Activated naive CD8-positive, alpha-beta T cell treated with anti-CD3 and anti-CD28 coated beads for 36 hours (primary cell): ENCODE results near the gene SLC16A11. TPM values are rescaled to one million over a fixed set of nuclear protein-coding genes. Genes with fewer than 3 reads are reported as not detected.
"Not testable (repeated sequence)": the region's sequence is repeated elsewhere in the genome, so short reads cannot be mapped to it uniquely, and the experiment has no call there.

Source experiments
- DNase-seq: peaks from one replicate; pipeline ENCODE4 v3.0.0; 2021
- H3K27ac Mint-ChIP-seq: one replicate; pipeline ENCODE4 v1.8.0; 2022; ENCODE audit warnings: mild to moderate bottlenecking, moderate library complexity, mixed read lengths
- H3K27me3 Mint-ChIP-seq: one replicate; pipeline ENCODE4 v1.8.0; 2022; ENCODE audit warnings: mild to moderate bottlenecking, mixed read lengths
- H3K36me3 Mint-ChIP-seq: one replicate; pipeline ENCODE4 v1.8.0; 2021; ENCODE audit warnings: mild to moderate bottlenecking, mixed read lengths
- H3K4me1 Mint-ChIP-seq: one replicate; pipeline ENCODE4 v1.8.0; 2021; ENCODE audit warnings: mixed read lengths
- H3K4me3 Mint-ChIP-seq: one replicate; pipeline ENCODE4 v1.8.0; 2022; ENCODE audit warnings: mild to moderate bottlenecking, moderate library complexity, mixed read lengths
- H3K9me3 Mint-ChIP-seq: one replicate; pipeline ENCODE4 v1.8.0; 2022; ENCODE audit warnings: mixed read lengths
- total RNA-seq, 2 experiments: library from RNA; stranded (reverse); gene quantifications; one replicate each; pipeline ENCODE4 v1.2.3, GENCODE V29; 2021

Gene SLC16A11, protein sequence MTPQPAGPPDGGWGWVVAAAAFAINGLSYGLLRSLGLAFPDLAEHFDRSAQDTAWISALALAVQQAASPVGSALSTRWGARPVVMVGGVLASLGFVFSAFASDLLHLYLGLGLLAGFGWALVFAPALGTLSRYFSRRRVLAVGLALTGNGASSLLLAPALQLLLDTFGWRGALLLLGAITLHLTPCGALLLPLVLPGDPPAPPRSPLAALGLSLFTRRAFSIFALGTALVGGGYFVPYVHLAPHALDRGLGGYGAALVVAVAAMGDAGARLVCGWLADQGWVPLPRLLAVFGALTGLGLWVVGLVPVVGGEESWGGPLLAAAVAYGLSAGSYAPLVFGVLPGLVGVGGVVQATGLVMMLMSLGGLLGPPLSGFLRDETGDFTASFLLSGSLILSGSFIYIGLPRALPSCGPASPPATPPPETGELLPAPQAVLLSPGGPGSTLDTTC
- 1 to 10 TPM; 1.5 to 1.8 TPM for total RNA-seq

DNA sequence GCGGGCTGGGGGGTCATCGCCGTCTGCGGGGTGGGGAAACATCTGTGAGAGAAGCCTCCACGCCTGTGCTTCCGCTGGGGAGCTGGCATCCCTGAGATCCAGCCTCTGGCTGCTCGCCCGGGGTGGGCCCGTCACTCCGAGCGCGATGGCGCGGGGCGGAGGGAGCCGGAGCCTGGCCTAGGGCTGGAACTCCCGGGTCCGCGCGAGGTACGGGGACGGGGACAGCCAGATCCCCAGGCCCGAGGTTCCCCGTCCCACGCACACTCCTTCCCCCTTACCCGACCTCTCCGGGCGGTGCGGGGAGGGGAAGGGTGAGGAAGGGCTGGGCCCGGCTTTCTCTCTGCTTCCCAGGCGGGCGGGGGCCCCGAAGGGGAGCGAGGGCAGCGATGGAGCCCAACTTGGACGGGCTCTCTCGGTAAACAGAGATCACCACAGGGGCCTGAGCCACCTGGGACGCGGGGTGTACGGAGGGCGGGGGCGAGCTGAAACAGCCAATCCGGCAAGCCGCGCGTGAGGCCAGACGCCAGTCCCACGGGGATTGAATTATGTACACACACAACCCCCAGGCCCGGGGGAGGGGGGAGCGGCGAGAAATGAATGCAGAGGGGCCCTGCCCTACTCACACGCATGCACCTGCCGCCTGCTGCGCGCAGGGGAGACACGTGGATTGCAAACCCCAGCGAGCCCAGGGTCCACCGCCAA, at the start of gene SLC16A11:
SLC16A11 (minus strand) TSS at position 596 of the 702 bp plus-strand sequence; CDS start at position 17, 579 bp downstream.
- Mint-ChIP-seq H3K4me3 (peak within 1 kb of the TSS; percentile 79), H3K9me3 (no peaks in the 10 kb centered on the region), H3K27ac (peak within 1 kb of the TSS; percentile 84), H3K4me1 (peaks cover 23% of the 10 kb centered on the region), H3K27me3 (no peaks in the 10 kb centered on the region), H3K36me3 (no peaks in the 10 kb centered on the region)
- peak; percentile 26 for DNase-seq

DNA sequence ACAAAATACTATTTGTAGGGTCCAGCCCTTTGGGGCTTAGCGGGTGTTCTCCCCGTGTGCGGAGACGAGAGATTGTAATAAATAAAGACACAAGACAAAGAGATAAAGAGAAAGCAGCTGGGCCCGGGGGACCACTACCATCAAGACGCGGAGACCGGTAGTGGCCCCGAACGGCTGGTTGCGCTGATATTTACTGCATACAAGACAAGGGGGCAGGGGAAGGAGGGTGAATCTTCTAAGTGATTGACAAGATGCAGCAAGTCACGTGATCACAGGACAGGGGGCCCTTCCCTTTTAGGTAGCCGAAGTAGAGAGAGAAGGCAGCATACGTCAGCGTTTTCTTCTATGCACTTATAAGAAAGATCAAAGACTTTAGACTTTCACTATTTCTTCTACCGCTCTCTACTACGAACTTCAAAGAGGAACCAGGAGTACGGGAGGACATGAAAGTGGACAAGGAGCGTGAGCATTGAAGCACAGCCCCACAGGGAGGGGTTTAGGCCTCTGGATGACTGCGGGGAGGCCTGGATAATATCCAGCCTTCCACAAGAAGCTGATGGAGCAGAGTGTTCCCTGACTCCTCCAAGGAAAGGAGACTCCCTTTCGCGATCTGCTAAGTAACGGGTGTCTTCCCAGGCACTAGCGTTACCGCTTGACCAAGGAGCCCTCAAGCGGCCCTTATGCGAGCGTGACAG, 47.6 kb upstream of the SLC16A11 start:
- not testable (repeated sequence) for H3K4me3 Mint-ChIP-seq, H3K4me1 Mint-ChIP-seq, H3K27ac Mint-ChIP-seq, H3K9me3 Mint-ChIP-seq, H3K36me3 Mint-ChIP-seq, DNase-seq
- peaks cover 23% of the 10 kb centered on the region for H3K27me3 Mint-ChIP-seq

DNA sequence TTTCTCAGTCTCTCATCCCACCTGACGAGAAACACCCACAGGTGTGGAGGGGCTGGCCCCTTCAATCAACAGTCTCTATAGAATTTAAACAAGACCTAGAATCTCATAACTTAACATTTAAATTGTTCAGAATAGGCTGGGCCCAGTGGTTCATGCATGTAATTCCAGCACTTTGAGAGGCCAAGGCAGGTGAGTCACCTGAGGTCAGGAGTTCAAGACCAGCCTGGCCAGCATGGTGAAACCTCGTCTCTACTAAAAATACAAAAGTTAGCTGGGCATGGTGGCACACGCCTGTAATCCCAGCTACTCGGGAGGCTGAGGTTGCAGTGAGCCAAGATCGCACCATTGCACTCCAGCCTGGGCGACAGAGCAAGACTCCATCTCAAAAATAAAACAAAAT, 45.7 kb upstream of the SLC16A11 start:
- not testable (repeated sequence) for H3K9me3 Mint-ChIP-seq, H3K4me3 Mint-ChIP-seq, DNase-seq, H3K36me3 Mint-ChIP-seq, H3K27ac Mint-ChIP-seq, H3K4me1 Mint-ChIP-seq
- peaks cover 25% of the 10 kb centered on the region for H3K27me3 Mint-ChIP-seq

DNA sequence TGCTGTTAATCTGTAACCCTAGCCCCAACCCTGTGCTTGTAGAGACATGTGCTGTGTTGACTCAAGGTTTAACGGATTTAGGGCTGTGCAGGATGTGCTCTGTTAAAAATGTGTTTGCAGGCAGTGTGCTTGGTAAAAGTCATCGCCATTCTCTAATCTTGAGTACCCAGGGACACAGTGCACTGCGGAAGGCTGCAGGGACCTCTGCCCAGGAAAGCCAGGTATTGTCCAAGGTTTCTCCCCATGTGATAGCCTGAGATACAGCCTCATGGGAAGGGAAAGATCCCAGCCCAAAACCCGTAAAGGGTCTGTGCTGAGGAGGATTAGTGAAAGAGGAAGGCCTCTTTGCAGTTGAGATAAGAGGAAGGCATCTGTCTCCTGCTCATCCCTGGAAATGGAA, 44.5 kb upstream of the SLC16A11 start:
- not testable (repeated sequence) for H3K4me1 Mint-ChIP-seq, H3K27ac Mint-ChIP-seq, DNase-seq, H3K4me3 Mint-ChIP-seq, H3K36me3 Mint-ChIP-seq, H3K9me3 Mint-ChIP-seq
- H3K27me3 Mint-ChIP-seq = peaks cover 34% of the 10 kb centered on the region

DNA sequence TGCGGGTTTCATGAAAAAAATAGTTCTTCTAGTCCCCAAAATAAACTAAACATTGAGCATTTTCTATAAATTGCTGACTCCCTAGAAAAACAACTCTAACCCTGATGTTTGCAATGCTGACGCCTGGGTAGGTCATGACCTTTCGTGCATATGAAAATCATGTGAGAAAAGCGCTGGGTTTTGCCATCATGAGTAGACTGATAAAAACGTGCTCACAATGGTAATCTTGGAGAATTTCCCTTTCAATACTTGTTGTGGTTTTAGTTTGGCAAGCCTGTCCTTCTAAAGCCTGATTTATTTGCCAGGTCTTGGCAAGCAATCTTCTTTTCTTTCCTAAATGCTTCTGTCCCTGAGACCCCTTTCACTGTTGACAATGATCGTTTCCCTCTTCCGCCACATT, 40.2 kb upstream of the SLC16A11 start:
- Mint-ChIP-seq H3K4me1 (peaks cover 20% of the 10 kb centered on the region), H3K9me3 (peaks cover 4% of the 10 kb centered on the region), H3K36me3 (no peaks in the 10 kb centered on the region), H3K27ac (no peak overlapping the region), H3K4me3 (no peak overlapping the region), H3K27me3 (peaks cover 26% of the 10 kb centered on the region)
- no peak for DNase-seq

DNA sequence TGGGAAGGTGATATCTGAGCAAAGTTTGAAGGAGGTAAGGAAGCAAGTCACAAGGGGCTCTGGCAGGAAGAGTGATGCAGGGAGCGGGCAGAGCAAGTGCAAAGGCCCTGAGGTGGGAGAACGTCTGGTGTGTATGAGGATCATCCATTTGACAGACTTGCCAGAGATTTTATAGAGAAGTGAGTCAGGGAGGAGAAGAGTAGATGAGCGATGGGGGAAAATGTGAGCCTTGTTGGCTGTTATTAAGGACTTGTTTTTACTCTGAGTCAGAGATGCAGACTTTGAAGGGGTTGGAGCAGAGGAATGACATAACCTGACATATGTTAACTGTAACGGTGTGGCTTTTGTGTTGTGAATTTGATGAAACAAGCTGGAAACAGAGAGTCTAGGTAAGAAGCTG, 39.7 kb upstream of the SLC16A11 start:
- no peak overlapping the region for H3K4me3 Mint-ChIP-seq
- H3K27me3 Mint-ChIP-seq = peaks cover 21% of the 10 kb centered on the region
- H3K36me3 Mint-ChIP-seq = no peaks in the 10 kb centered on the region
- DNase-seq = no peak
- H3K27ac Mint-ChIP-seq = no peak overlapping the region
- H3K9me3 Mint-ChIP-seq = peaks cover 4% of the 10 kb centered on the region
- peaks cover 20% of the 10 kb centered on the region for H3K4me1 Mint-ChIP-seq

DNA sequence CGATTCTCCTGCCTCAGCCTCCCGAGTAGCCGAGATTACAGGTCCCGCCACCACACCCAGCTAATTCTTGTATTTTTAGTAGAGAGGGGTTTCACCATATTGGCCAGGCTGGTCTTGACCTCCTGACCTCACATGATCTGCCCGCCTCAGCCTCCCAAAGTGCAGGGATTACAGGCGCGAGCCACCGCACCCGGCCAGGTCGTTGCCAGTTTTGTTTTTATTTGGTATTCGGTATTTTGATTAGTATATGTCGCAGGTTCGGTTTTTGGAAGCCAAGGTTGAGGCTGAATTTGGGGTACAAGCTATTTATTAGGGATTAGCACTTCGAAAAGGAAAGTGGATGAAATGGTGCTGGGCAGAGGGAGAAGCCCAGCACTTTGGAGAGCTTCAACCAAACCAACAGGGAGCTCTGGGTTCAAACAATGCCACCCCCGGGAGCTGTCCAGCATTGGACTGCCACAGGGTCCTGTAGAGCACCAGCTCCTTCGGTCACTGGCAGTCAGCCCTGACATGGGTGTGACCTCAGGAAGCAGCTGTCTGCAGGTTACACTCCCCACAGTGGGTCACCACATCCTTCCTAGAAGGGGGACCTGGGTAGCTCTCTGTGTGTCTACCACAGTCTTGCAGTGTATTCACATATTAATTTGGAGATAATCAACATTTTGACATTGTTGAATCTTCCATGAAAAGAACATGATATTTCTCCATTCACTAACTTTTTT, 37.6 kb upstream of the SLC16A11 start:
- Mint-ChIP-seq H3K9me3 (peaks cover 4% of the 10 kb centered on the region), H3K4me1 (peaks cover 20% of the 10 kb centered on the region), H3K27me3 (peaks cover 11% of the 10 kb centered on the region), H3K4me3 (no peak overlapping the region), H3K27ac (no peak overlapping the region), H3K36me3 (no peaks in the 10 kb centered on the region)
- peak; percentile 7 for DNase-seq

DNA sequence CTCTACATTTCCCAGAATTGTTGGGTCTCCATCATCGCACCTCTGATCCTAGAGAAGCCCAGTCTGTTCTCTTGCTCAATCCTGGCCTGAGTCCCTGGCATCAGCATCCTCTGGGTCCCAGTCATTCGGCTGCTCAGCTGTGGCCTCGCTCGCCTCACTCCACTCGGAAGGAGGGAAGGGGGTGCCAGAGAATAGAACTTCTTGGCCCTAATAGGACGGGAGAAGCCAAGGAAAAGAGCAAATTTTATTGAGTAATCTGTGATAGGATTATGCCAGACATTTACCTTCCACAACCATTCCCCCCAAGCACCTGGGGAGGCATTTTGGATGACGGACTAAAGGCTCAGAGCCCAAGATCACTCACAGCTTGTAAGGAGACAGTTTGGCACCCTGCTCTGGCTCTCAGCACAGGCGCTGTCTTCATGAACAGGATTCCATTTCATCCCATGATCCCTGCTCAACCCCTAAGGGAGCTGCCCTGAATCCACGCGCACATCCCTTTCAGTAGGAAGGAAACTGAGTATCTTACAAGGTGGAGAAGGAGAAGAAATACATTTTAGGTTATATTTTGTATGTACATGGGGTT, 36.7 kb upstream of the SLC16A11 start:
- no peak for DNase-seq
- H3K4me3 Mint-ChIP-seq = no peak overlapping the region
- peaks cover 20% of the 10 kb centered on the region for H3K4me1 Mint-ChIP-seq
- H3K27ac Mint-ChIP-seq = no peak overlapping the region
- H3K36me3 Mint-ChIP-seq = no peaks in the 10 kb centered on the region
- H3K27me3 Mint-ChIP-seq = peaks cover 11% of the 10 kb centered on the region
- peaks cover 4% of the 10 kb centered on the region for H3K9me3 Mint-ChIP-seq

DNA sequence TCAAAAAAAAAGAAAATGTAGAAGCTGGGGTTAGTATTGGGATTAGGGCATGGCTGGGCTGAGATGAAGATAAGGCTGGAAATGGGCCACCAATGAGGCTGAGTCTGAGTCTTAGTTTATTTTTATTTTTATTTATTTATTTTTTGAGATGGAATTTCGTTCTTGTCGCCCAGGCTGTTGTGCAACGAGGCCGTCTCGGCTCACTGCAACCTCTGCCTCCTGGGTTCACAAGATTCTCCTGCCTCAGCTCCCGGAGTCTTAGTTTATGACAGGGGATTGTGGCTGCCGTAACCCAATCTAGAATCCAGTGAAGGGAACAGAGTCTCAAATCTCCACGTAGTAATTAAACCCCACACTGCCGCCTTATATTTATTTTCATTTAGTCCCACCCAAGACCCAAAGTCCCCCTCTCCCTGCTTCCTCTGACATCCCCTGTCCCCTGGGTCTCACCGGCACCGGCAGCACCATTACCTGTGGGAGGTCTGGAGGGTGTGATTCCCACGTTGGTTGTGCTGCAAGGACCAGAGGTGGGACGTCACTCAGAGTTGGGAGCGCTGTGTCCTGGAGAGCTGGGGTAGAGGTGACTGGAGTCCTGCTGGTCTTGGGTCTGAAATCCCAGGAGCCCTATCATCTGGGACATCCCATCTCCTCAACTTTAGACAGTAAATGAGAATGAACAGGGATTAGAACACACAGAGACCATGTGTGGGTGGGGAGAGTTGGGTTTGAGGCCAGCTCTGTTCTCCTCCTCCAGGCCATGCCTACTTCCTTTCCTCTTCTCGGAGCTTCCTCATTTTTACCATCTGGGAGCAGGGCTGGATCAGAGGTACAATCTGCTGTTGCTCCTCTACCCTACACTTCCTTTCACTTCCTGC, 35.9 kb upstream of the SLC16A11 start, which contains the start of gene CLEC10A:
CLEC10A (minus strand) TSS at position 671 of the 875 bp plus-strand sequence. CDS start 1,439 bp downstream, outside the sequence.
- Mint-ChIP-seq H3K27me3 (peaks cover 11% of the 10 kb centered on the region), H3K4me3 (no peak within 1 kb of the TSS), H3K9me3 (peaks cover 4% of the 10 kb centered on the region), H3K27ac (no peak within 1 kb of the TSS), H3K4me1 (peaks cover 20% of the 10 kb centered on the region), H3K36me3 (no peaks in the 10 kb centered on the region)
- DNase-seq = no peak

DNA sequence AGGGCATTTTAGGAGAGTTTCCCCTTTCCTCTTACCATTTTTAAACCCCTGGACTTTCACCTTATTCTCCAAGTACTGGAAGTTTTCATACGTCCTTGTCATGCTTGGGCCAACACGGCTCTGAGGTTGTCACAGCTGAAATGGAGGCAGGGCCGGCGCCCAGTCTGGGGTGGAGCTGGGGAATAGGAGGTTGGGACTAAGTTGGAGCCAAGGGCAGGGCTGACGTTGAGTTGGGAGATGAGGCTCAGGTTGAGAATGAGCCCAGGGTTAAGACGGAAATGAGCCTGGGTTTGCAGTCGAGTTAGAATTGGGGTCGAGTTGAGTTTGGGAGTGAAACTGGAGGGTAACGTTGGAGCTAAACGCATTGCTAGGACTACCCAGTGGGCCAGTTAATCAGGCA, 34.8 kb upstream of the SLC16A11 start:
- Mint-ChIP-seq H3K4me3 (no peak overlapping the region), H3K27me3 (peaks cover 1% of the 10 kb centered on the region), H3K4me1 (peaks cover 13% of the 10 kb centered on the region), H3K27ac (no peak overlapping the region), H3K36me3 (no peaks in the 10 kb centered on the region), H3K9me3 (peaks cover 4% of the 10 kb centered on the region)
- DNase-seq = no peak

DNA sequence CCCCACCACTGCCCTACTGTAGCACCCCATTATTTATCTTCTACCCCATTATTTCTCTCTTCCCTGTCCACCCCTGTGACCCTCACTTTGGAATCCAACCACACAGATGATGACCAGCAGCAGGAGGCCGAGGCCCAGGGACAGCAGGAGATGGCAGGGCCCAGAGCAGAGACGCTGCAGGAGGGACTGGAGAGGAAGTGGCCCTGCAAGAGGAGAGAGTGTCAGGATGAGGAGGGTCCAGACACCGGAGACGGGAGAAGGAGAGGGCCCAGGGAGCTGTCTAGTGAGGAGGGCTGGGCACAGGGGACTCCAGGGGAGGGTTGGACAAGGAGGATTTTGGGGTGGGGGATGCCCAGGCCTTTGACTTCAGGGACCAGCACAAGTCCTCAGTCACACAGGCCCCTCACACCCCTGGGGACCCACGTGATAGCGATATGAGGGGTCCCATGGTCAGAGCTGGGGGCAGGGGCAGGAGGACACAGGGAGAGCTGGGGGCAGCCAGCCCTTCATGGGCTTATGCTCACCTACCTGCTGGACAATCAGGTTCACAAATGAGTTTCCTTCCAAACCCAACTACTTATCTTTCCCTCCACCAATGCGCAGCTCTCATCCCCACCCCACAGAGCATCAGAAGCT, 34.1 kb upstream of the SLC16A11 start:
- no peak for DNase-seq
- Mint-ChIP-seq H3K4me3 (no peak overlapping the region), H3K27me3 (no peaks in the 10 kb centered on the region), H3K9me3 (peaks cover 4% of the 10 kb centered on the region), H3K36me3 (no peaks in the 10 kb centered on the region), H3K4me1 (peaks cover 9% of the 10 kb centered on the region), H3K27ac (no peak overlapping the region)

DNA sequence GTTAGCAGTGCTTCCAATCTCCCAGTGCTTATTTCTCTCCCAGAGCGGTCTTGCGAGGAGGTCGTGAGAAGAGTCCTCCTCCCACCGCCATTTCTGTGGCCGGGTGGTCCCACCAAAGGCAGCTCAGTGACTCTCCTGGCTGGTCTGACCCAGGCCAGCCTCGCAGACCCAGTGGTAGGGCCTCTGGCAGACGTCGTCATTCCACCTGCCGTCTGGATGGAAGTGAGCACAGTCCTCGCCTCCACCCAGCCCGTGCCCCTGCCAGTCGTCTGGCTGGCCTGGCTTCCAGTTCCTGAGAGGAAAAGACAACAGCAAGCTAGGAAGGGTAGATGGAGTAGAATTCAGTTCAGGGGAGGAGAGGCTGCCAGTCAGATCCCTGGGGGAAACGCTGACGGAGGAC, 31.0 kb upstream of the SLC16A11 start:
- DNase-seq = no peak
- no peak overlapping the region for H3K4me3 Mint-ChIP-seq
- H3K27ac Mint-ChIP-seq = no peak overlapping the region
- H3K9me3 Mint-ChIP-seq = no peaks in the 10 kb centered on the region
- H3K27me3 Mint-ChIP-seq = no peaks in the 10 kb centered on the region
- H3K36me3 Mint-ChIP-seq = no peaks in the 10 kb centered on the region
- H3K4me1 Mint-ChIP-seq = no peaks in the 10 kb centered on the region

DNA sequence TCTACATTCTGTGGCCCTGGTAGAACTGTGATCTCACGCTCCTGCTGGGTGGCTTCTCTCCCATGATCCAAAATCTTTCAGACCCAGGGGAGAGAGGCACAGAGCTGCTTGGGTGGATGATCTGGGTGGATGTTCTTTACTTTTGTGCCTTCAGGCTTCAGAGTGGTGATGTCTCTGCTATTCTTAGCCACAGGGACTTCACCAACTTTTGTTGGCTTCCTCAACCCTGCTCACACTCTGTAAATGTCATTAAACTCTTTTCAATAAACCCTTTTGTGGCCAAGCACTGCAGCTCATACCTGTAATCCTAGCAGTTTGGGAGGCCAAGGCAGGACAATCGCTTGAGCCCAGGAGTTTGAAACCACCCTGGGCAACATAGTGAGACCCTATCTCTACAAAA, 28.5 kb upstream of the SLC16A11 start:
- no peak for DNase-seq
- Mint-ChIP-seq H3K9me3 (peaks cover 12% of the 10 kb centered on the region), H3K4me3 (no peak overlapping the region), H3K36me3 (peaks cover 6% of the 10 kb centered on the region), H3K4me1 (no peaks in the 10 kb centered on the region), H3K27ac (no peak overlapping the region), H3K27me3 (no peaks in the 10 kb centered on the region)
